Measurements from ENCODE around the gene ACAP2. TPM values are rescaled to one million over a fixed set of nuclear protein-coding genes. Genes with fewer than 3 reads are reported as not detected.

Gene ACAP2
- total RNA-seq, 1 donor from 2014 or later = 76.6 TPM

DNA sequence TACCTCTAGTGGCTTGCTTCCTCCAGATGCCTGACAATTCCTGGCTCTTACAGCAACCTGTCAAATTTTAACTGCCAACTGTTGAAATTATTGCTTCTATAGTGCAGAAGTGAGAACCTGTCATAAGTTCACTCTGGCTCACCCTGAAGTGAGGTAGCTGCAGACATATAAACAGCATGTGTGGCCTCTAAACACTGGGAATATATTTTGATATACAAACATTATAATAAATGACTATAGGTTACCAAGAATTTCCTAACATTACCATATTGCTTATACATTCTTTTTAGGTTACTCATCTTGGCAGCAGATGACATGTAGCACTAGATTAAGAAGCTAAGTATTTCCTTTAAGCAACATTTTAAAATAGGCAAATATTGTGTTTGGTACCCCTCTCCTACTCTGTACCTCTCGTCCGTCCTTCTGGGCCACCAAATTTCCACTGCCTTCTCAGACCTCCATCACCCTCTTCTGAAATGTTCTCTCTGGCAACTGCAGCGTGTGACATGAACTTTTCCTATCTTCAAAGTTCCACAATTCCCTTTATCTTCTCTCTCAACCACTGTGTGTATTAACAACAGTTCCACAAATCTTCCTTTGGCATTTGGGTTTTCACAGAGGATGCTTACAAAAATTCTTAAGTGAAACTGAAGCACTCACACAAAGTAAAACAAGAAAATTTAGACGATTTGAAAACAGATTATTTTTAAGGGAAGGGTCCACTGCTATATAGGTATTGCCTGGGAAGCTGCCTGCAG is 156.5 kb downstream of the ACAP2 start:
- DNase-seq = no peak

GRCh38 chr3:195285372-195285771 is 157.4 kb downstream of the ACAP2 start:
- no peak for DNase-seq

DNA sequence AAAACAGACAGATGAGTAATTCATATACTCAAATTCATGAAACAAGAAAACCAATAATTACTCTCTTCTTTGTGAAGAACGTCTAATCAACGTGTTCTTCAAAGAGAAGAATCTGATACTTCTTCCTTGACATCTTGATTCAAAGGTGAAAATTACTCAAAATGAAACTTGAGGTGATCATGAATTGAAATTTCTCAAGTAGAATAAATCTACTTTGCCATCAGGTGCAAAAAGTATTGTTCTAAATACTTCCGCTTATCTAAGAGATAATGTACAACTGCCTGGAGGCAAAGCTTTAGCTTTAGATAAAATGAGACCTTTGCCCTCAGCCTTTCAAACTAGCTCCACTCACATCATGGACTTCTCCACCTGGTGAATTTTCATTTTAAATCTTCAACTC is 158.0 kb downstream of the ACAP2 start:
- DNase-seq = no peak

GRCh38 chr3:195282961-195283360 is 159.9 kb downstream of the ACAP2 start:
- no peak for DNase-seq

DNA sequence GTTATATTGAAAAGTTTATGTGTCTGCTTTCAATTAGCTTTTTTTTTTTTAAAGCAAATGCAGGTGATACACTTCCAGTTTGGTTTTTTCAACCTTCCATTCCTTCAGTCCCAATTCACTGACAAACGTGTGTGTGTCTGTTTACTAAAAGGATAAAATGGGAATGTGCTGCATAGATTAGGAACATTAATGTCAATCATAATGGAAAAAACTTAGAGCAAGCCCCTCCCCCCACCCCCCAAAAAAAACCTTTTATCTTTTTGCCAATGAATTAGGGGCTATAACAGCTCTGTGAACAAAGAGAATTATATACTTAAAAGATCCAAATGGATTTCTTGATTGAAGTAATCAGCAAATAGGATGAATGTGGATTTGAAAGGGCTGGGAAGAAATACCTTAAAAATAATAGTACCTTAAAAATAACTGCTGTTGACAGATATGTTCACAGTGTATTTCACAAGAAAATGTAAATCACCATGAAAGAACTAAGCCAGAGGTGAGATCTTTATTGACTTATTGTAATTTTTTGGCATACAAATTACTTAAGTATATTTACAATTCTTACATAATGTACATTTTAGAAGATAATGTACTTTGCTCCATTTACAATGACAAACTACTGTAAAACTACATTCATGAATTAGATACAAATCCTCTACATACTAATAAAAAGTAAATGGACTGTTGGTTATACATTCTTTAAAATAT is 168.4 kb downstream of the ACAP2 start:
- no peak for DNase-seq

- peak; percentile 82 for DNase-seq
Observed at GRCh38 chr3:195271410-195272243, 171.2 kb downstream of the ACAP2 start.

DNA sequence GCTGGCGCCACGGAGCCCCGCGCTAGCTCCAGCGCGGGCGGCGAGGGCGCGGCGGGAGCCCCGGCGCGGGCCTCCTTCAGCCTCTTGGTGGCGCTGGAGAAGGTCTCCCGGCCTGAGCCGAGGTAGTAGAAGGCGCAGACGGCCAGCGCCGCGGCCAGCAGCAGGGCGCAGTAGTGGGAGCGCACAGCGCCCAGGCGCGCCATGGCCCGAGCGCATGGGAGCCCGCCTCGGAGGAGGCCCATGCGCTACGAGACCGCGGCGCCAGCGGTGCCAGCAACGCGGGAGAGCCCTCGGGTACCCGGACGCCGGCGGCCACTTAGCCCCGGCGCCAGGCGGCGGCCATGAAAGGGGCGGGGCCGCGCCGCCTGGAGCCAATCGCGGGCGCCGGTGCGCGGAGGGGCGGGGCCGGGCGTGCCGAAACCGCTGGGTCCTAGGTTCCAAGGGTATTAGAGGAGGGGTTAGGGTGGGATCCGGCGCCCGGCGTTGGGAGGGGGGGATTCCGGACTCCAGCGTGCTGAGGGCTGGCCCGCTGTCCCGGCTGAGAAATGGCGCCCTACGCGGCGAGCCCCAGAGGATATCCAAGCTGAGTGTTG is 171.9 kb downstream of the ACAP2 start, which contains the start of gene XXYLT1:
Gene XXYLT1, minus strand, starts transcription at position 343 of the 593 bp plus-strand sequence. Its CDS starts 101 bp downstream, at position 242.
- DNase-seq = peak; percentile 76

DNA sequence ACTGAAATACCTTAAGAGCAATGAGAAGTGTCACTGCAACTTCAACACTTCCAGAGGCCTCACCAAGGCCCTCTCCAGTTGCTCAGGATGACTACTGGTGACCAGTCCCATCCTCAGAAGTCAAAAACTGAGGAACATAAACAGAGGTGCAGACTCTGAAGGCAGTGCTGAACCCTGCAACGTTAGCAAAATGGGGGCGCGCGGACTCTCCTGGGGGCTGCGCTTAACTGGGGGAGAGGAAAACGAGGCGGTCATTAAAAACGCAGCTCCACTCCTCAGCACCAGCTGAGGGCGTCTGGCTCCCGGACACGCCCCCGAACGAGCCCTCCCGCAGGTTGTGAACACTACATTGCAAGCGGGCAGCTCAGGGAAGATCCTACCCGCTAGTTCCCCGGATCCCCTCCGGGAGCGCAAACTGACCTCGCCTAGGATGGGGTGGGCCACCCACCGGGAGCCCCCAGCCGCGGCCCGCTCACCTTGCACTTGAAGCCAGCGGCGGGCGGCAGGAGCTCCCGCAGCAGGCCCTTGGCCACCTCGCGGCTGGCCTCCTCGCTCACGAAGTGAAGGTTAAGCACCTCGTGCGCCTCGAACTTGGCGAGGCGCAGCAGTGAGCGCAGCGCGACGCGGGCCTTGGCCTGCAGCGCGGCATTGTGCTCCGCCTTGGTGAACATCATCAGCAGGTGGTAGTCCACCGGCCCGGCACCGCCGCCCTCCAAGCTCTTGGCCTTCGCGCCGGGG is 172.6 kb downstream of the ACAP2 start:
- no peak for DNase-seq

GRCh38 chr3:195269375-195270078 is 173.3 kb downstream of the ACAP2 start:
- no peak for DNase-seq

DNA sequence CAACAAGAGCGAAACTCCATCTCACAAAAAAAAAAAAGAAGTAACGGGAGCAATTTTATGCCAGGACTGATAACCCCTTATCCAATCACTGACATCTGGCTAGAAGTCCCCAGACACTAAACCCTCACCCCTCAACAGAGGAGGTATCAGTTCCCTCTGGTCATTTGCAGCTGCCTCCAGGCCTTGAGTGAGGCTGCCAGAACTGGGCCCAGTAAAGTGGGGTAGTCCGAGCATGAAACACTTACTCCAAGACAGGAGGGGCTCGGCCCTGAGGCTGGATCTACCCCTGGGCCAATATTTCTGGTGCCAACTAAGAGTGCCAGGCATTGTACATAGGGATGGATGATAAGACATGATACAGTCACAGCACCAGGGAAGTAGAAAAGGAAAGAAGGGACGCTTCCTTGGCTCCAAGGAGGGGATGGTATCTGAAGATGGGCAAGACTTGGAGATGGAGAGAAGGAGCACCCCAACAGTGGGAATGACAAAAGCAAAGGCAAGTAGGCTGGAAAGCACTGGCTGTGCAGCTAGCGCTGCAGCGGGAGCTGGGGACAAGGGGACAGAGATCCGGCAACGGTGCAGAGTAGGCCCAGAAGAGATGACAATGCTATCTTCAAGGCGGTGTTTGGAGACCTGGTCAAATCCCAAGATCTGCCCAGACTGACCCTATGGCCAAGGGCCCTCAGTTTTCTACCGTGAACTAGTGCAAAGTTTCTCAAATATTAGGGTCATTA is 174.1 kb downstream of the ACAP2 start:
- DNase-seq = no peak

- no peak for DNase-seq
Observed at GRCh38 chr3:195267096-195267495, 175.7 kb downstream of the ACAP2 start.

DNA sequence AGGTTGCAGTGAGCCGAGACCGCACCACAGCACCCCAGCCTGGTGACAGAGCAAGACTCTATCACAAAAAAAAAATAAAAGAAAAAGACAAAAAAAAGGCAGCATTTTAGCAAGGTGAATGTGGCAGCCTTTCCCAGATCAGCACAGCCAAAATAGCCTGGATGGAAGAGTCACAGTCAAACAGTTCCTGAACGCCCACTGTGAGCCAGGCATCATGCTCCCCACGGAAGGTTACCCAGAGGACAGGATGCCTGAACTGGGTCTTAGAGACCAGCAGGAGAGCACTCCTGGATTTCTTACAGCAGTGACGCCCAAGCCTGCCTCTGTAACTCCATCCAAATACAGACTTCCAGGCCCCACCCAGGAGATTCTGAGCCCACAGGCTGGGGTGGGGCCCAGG is 176.4 kb downstream of the ACAP2 start:
- DNase-seq = no peak

DNA sequence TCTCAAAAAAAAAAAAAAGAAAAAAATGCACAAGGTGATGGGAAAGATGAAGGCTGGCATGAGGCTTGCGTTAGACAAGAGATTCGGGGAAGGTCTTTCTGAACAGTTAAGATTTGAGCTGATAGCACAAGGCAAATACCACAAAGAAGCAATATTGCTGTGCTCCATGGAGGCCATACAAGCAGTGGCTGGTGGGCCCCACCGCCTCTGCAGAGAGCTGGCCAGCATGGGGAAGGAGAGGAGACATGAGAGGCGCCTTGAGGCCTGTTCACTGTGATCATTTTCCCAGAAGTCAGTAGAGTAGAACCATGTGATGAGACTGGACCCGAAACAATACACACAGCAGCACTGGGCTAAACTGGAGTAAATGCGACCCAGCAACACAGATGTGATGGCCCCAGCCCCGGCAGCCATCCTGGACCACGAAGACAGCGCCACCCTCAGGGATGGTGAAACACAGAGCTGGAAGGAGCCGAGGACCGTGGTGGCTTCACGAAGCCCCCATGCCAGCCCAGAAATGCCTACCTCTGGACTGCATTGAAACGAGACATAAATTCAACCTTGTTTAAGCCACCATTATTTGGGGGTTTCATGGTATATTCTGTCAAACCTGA is 177.3 kb downstream of the ACAP2 start:
- DNase-seq = no peak

DNA sequence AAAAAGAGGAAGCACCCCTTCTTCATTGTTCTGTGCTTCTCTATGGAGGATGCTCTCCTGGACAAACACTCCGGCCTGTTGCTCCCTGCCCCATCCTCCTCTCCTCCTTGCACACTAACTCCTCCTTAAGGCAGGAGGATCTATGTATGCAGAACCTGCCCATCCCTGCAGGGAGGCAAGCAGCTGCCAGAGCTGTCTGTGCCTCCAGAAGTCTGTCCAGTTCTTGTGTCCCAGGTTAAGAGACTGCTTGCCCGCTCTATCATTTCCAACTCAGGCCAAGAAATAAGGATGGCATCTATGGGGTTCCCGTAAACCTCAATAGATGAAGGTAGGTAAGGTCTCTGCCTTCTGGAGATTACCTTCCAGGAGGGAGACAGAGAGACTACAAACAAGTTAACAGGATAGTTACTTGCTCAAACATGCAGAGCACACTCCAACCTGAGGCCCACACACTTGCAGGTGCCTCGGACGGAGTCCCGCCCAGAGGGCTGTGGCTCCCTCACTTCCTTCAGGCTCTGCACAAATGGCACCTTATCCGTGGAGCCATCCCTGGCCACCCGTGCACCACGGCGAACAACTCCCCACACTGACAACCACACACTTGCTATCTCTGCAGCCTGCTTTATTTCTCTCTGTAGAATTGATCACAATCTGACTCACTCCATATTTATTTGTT is 178.8 kb downstream of the ACAP2 start:
- DNase-seq = no peak

- no peak for DNase-seq
Observed at GRCh38 chr3:195263193-195263924, 179.5 kb downstream of the ACAP2 start.

DNA sequence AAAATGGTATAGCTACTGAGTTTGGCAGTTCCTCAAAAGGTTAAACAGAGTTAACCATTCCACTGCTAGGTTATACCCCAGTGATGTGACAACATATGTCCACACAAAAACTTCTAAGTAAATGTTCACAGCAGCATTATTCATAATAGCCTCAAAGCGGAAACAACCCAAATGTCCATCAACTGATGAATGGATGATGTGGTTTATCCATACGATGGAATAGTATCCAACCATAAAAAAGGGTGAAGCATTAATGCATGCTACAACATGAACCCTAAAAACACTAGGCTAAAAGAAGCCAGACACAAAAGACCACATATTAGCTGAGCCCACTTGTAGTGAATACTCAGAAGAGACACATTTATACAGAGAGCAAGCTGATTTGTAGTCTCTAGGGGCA is 180.9 kb downstream of the ACAP2 start:
- DNase-seq = no peak

GRCh38 chr3:195260280-195260905 is 182.4 kb downstream of the ACAP2 start:
- DNase-seq = no peak
